Left ventricle myocardium inferior (tissue), 1 donor: ENCODE measurements around the gene SLC38A8. TPM values are rescaled to one million over a fixed set of nuclear protein-coding genes. Genes with fewer than 3 reads are reported as not detected.

Experiments
- DNase-seq: peaks from one replicate; pipeline ENCODE4 v3.0.0-alpha.2; 2020
- H3K27ac ChIP-seq: fragments of 200-600 bp; replicated peaks from 2 replicates; pipeline ENCODE4 v1.8.0; 2021
- H3K27me3 ChIP-seq: fragments of 200-600 bp; 2 replicates; pipeline ENCODE4 v1.8.0; 2021; ENCODE audit warnings: low read depth
- H3K36me3 ChIP-seq: fragments of 200-600 bp; 2 replicates; pipeline ENCODE4 v1.8.0; 2021
- H3K4me1 ChIP-seq: fragments of 200-600 bp; 2 replicates; pipeline ENCODE4 v1.8.0; 2021
- H3K4me3 ChIP-seq: fragments of 200-600 bp; 2 replicates; pipeline ENCODE4 v1.8.0; 2021; ENCODE audit warnings: mild to moderate bottlenecking, moderate library complexity
- H3K9me3 ChIP-seq: fragments of 200-600 bp; replicated peaks from 2 replicates; pipeline ENCODE4 v1.8.0; 2021
- intact Hi-C: fragments of 100-400 bp; cut with micrococcal nuclease; formaldehyde crosslinking; loops from one replicate; pipeline ENCODE4 v1.11.0; 2022
- total RNA-seq: library from RNA; stranded (reverse); fragmentation: NEBNext Ultra II Directional; extraction: Animal tissue kit (Norgen Biotek cat#: 25700); gene quantifications from one replicate; pipeline ENCODE4 v1.2.1, GENCODE V29; 2021
- TF ChIP-seq, protein P1 (sequence below): fragments of 200-600 bp; IDR thresholded peaks from 2 replicates; pipeline ENCODE4 v1.8.0; 2021; ENCODE audit warnings: antibody characterized with exemption, mild to moderate bottlenecking, borderline replicate concordance
- donor health status: DM: no; HTN: yes; CAD: no; lungs with severe emphysema.

Gene SLC38A8
- total RNA-seq, 1 donor from 2014 or later = not detected

DNA sequence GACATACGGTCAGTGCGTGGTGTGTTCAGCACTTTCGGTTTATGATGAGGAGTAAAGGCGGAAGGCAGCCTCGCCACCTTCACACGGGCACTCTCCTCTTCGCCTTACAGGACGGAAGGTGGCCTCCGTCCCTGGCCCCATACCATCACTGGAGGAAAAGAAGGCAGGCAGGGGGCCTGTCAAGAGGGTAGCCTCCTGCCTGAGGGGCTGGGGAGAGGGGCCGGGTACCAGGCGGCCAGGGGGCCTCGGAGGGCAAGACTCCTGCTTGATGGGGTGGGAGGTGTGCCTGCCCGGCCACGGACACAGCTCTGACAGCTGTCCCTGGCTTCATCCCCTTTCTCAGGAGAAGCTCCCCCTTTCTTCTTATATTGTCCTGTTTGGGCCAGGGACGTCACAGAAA, 15.6 kb upstream of the SLC38A8 start:
- Histone ChIP-seq H3K36me3 (peaks cover 82% of the 10 kb centered on the region), H3K4me3 (no peak overlapping the region), H3K9me3 (no peaks in the 10 kb centered on the region), H3K4me1 (peaks cover 64% of the 10 kb centered on the region), H3K27ac (peak overlapping the region; percentile 88), H3K27me3 (no peaks in the 10 kb centered on the region)
- TF ChIP-seq, protein P1, sequence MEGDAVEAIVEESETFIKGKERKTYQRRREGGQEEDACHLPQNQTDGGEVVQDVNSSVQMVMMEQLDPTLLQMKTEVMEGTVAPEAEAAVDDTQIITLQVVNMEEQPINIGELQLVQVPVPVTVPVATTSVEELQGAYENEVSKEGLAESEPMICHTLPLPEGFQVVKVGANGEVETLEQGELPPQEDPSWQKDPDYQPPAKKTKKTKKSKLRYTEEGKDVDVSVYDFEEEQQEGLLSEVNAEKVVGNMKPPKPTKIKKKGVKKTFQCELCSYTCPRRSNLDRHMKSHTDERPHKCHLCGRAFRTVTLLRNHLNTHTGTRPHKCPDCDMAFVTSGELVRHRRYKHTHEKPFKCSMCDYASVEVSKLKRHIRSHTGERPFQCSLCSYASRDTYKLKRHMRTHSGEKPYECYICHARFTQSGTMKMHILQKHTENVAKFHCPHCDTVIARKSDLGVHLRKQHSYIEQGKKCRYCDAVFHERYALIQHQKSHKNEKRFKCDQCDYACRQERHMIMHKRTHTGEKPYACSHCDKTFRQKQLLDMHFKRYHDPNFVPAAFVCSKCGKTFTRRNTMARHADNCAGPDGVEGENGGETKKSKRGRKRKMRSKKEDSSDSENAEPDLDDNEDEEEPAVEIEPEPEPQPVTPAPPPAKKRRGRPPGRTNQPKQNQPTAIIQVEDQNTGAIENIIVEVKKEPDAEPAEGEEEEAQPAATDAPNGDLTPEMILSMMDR = no peak
- intact Hi-C loops = no loop called here
- DNase-seq = no peak

DNA sequence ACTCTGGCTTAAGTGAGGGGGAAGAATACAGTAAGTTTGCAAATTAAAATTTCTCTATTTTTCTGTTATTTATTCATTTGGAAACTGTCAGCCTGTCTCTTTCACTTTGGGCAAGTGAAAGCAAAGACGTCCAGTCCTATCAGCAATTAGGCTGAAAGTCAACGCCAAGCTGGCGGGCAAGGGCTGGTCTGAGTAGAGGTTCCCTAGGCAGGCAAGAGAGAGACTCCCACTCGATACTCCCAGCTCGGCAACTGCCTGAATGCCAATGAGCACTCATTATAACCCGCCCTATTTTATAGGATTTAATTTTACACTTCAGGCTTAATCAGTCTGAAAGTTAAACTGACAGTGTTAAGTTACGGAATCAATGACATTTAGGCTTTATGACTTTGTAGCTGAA, 14.3 kb upstream of the SLC38A8 start:
- intact Hi-C loops = no loop called here
- peak overlapping the region; percentile 88 for H3K27ac ChIP-seq
- peaks cover 86% of the 10 kb centered on the region for H3K36me3 ChIP-seq
- no peak for DNase-seq
- TF ChIP-seq, protein P1 = no peak
- H3K27me3 ChIP-seq = no peaks in the 10 kb centered on the region
- H3K4me1 ChIP-seq = peaks cover 62% of the 10 kb centered on the region
- no peaks in the 10 kb centered on the region for H3K9me3 ChIP-seq
- H3K4me3 ChIP-seq = no peak overlapping the region

DNA sequence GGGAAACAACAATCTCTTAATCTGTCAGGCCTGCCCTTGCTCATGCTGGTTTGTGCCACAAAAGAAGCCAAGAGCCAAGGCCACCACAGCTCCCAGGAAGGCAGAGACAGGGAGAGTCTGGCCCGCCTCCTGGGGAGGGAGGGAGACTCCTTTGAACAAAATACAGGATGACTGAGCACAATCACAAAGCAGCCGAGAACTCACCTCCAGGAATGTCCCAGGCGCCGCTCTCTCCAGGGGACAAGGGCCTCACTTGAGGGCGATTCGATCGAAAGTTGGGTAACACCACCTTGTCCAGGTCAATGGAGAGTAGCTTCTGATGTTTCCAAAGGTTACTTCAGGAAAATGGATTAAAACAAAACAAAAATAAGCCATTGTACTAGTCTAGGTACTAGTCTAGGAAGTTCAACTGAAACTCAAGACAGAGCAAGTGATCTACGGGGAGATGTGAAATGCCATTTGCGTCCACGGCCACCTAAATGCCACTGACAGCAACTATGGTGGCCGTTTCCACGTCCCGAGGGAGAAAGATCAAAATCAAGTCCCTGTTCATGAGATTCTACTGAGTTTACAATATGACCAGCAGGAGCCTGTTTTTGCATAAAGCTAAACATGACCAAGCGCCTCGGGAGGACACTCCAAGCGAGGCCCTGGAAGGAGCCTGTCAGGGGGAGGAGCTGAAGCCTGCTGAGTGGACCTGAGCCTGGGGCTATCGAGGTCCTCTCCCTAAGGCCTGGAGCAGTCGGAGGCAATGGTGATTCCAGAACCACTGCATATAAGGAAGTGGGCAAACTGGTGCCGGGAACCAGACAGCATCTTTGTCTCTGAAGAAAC, 13.4 kb upstream of the SLC38A8 start:
- TF ChIP-seq, protein P1 = no peak
- intact Hi-C loops = no loop called here
- no peak for DNase-seq
- peaks cover 78% of the 10 kb centered on the region for H3K36me3 ChIP-seq
- H3K27me3 ChIP-seq = no peaks in the 10 kb centered on the region
- H3K27ac ChIP-seq = peak overlapping the region; percentile 88
- H3K9me3 ChIP-seq = no peaks in the 10 kb centered on the region
- H3K4me1 ChIP-seq = peaks cover 61% of the 10 kb centered on the region
- H3K4me3 ChIP-seq = no peak overlapping the region

DNA sequence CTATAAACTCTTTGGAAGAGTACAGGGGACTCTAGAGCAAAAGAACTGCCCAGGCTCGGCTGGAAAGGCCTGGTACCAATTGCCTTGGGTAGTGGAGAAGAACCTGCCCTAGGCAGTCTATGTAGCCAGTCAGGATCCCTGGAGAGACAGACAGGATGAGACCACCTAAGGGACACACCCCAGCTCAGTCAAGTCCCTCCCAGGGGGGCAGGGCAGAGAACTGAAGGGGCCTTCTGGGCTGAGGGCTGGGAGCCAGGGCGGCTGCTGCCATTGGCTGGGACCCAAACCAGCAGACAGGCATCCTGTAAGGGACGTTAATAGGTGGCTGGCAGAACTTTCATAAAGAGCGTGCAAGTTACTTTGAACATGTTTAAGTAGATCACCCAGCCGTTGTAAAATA, 12.8 kb upstream of the SLC38A8 start:
- peaks cover 73% of the 10 kb centered on the region for H3K36me3 ChIP-seq
- peak; percentile 61 for DNase-seq
- peak overlapping the region; percentile 88 for H3K27ac ChIP-seq
- no peak overlapping the region for H3K4me3 ChIP-seq
- TF ChIP-seq, protein P1 = no peak
- H3K4me1 ChIP-seq = peaks cover 61% of the 10 kb centered on the region
- intact Hi-C loops = no loop called here
- no peaks in the 10 kb centered on the region for H3K9me3 ChIP-seq
- no peaks in the 10 kb centered on the region for H3K27me3 ChIP-seq

DNA sequence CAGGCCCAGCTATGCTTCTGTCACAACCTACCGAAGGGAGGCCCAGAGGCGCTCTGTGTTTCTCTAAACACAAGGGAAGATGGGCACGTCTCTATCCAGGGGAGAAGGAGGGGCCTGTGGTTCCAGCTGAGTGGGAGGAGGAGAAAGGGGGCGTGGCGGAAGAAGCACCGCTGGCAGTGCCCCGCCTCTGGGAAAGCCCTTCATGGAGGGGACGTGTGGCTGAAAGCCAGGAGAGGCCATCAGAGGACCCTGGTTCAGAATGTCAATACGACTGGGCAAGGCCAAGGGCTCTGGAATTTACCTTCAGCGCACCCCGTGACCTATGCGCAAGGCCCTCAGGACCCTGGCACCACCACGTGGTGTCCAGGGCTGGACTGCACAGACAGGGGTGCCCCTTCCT, 12.3 kb upstream of the SLC38A8 start:
- Histone ChIP-seq H3K27ac (peak overlapping the region; percentile 88), H3K36me3 (peaks cover 73% of the 10 kb centered on the region), H3K4me3 (no peak overlapping the region), H3K4me1 (peaks cover 61% of the 10 kb centered on the region), H3K9me3 (no peaks in the 10 kb centered on the region), H3K27me3 (no peaks in the 10 kb centered on the region)
- DNase-seq = no peak
- intact Hi-C loops = no loop called here
- TF ChIP-seq, protein P1 = no peak
